22Rv1 (cell line): Measurements from ENCODE around the gene CYP8B1.

ENCODE experiments used
- H3K27ac ChIP-seq: fragments of 450-650 bp; 2 replicates; pipeline ENCODE4 v1.5.1; 2017
- ZFX ChIP-seq: fragments of 450-650 bp; IDR thresholded peaks from 2 replicates; pipeline ENCODE4 v1.6.1; 2017; ENCODE audit warnings: antibody characterized with exemption, borderline replicate concordance
- TF ChIP-seq, protein P1 (sequence below): fragments of 450-650 bp; IDR thresholded peaks from 2 replicates; pipeline ENCODE4 v1.5.1; 2017; ENCODE audit warnings: mild to moderate bottlenecking

CYP8B1 gene

DNA sequence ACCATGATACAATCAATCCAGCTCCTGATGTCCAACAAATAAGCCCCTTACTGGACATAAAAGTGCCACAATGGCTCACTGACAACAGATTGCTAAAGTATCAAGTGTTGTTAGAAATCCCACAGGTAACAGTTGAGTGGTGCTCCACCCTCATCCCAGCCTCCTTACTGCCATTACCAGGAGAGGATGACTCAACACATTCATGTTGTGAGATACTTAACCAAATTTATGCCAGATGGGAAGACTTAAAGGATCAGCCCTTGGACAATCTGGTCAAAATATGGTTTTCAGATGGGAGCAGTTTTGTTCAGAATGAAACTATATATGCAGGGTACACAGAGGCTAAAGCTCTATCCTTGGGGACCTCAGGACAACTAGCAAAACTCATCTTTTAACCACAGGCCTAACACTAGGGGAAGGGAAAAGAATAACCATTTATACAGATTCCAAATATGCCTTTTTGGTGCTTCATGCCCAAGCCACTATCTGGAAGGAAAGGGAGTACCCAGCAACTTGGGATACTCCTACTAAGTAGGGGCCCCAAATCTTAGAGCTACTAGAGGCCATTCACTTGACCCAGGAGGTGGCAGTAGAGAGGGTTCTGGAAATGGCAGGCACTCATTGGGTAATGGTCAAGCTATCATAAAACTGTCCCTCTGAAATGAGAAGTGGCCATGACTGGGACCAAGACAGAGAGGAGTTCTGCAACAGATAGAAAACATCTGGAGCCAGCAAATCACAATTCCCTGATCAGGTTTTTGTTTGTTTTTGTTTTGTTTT is 23.4 kb upstream of the CYP8B1 start:
- TF ChIP-seq, protein P1, sequence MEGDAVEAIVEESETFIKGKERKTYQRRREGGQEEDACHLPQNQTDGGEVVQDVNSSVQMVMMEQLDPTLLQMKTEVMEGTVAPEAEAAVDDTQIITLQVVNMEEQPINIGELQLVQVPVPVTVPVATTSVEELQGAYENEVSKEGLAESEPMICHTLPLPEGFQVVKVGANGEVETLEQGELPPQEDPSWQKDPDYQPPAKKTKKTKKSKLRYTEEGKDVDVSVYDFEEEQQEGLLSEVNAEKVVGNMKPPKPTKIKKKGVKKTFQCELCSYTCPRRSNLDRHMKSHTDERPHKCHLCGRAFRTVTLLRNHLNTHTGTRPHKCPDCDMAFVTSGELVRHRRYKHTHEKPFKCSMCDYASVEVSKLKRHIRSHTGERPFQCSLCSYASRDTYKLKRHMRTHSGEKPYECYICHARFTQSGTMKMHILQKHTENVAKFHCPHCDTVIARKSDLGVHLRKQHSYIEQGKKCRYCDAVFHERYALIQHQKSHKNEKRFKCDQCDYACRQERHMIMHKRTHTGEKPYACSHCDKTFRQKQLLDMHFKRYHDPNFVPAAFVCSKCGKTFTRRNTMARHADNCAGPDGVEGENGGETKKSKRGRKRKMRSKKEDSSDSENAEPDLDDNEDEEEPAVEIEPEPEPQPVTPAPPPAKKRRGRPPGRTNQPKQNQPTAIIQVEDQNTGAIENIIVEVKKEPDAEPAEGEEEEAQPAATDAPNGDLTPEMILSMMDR: 0 out of 2 replicates have a peak, but pooled peaks have one; percentile 6
- no peak for TF ChIP-seq ZFX
- H3K27ac ChIP-seq: no peak overlapping the region

DNA sequence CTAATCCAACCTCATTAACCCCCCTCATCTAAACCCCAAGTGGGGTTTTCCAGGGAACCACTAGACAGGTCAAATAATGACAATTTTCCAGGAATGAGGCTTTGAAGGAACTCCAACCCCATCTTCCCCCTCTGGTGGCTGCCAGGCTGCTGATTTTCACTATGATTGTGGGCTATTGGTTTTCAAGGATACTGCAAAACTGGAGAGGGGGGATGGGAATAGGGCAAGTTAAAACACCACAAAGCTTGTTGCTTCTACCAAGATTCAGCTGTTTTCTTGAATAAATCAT is 19.8 kb upstream of the CYP8B1 start:
- H3K27ac ChIP-seq: no peak overlapping the region

DNA sequence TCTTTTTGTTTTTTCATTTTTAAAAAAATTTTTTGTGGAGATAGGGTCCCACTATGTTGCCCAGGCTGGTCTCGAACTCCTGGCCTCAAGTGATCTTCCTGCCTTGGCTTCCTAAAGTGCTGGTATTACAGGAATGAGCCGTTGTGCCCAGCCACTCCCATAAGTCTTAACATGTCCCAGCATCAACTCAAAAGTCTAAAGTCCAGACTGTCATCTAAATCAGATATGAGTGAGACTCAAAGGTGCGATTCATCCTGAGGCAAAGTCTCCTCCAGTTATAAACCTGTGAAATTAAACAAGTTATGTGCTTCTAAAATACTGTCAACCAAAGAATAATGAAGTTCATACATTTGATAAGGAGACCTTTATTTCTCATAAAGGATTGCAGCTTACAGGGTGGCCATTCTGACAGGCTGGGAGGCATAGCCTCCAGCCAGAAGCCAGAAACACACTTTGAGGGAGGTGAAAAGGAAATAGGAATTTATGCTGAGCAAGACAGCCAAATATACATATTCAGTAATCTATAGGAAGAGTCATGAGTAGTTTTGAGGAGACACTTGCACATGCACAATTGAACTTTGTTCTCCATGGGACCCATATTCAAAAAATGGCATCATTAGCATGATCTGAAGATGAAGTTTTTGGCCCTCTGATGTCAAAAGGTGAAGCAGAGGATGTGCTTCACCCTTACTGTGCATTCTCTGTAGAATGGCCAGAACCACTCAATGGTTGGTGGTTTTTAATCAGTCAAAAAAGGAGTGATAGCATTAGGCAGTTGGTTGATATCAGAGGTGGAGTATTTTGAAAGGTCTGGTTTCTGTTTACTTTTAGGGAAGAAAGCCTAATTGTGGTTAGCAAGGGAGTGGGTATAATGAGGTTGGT is 19.3 kb upstream of the CYP8B1 start:
- TF ChIP-seq, protein P1: no peak
- no peak for TF ChIP-seq ZFX

More for the DNA sequence above, 19.8 kb upstream of the CYP8B1 start:
- TF ChIP-seq ZFX: no peak
- TF ChIP-seq, protein P1: no peak

DNA sequence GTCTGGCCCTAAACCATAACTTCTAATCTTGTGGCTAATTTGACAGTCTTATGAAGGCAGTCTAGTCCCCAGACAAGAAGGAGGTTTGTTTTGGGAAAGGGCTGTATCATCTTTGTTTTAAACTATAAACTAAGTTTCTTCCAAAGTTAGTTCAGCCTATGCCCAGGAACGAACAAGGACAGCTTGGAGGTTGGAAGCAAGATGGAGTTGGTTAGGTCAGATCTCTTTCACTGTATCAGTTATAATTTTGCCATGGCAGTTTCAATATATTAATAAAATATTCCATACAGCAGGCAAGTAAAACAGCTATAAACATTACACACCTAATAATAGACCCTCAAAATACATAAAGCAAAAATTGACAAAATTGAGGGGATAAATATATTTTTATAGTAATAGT is 17.1 kb upstream of the CYP8B1 start:
- no peak overlapping the region for H3K27ac ChIP-seq
- no peak for TF ChIP-seq ZFX
- TF ChIP-seq, protein P1: no peak

More for the DNA sequence above, 19.3 kb upstream of the CYP8B1 start:
- no peak overlapping the region for H3K27ac ChIP-seq

DNA sequence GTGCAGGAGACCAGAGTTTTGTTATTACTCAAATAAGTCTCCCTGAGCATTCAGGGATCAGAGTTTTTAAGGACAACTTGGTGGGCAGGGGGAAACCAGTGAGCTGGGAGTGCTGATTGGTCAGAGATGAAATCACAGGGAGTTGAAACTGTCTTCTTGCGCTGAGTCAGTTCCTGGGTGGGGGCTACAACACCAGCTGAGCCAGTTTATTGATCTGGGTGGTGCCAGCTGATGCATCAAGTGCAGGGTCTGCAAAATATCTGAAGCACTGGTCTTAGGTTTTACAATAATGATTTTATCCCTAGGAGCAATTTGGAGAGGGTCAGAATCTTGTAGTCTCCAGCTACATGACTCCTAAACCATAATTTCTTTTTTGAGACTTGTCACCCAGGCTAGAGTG is 16.5 kb upstream of the CYP8B1 start:
- no peak overlapping the region for H3K27ac ChIP-seq
- no peak for TF ChIP-seq ZFX
- TF ChIP-seq, protein P1: no peak

DNA sequence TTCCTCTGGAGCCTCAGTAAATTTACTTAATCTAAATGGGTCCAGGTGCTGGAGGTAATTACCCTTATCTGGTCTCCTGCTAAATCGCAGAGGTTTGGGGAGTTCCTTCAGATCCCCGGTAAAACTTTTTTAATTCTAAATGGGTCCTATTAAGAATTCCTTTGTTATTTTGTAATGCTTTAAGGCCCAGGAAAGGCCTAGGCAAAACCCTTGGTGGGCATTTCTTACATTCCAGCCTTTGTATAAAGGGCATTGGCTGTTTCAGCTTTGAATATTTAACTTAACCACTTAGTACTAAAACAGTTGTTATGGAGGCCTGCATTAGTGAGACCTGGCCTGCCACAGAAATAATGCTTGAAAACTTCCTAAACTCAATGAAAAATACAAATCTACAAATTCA is 15.4 kb upstream of the CYP8B1 start:
- TF ChIP-seq, protein P1: no peak
- TF ChIP-seq ZFX: no peak

DNA sequence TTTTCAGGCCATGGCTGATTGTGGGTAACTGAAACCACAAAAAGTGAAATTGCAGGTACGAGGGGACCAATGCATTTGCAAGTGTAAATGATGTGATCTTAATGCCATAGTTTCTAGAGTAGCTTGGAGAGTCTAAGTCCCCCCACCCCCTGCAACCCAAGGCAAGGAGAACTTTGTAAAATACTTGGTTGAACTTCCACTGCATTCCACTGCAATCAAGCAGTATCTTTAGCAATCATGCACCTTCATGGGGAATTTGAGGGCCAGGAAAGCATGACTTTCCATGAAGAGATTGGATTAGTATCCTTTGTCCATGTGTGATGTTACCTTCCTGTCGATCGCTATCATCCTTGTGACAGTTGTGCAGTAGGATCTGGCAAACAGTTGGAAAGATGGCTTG is 11.4 kb upstream of the CYP8B1 start:
- TF ChIP-seq ZFX: no peak
- TF ChIP-seq, protein P1: no peak
- H3K27ac ChIP-seq: no peak overlapping the region

More for the DNA sequence above, 15.4 kb upstream of the CYP8B1 start:
- H3K27ac ChIP-seq: no peak overlapping the region
